HG03039 (cell line): ENCODE results near the gene AKAP13.

Experiments used
- ATAC-seq: cut with Tn5 transposase; IDR thresholded peaks from one replicate; pipeline ENCODE4 v1.9.1; 2021; ENCODE audit warnings: mild to moderate bottlenecking, moderate library complexity; ENCODE audit not compliant: unreplicated experiment

The AKAP13 gene

DNA sequence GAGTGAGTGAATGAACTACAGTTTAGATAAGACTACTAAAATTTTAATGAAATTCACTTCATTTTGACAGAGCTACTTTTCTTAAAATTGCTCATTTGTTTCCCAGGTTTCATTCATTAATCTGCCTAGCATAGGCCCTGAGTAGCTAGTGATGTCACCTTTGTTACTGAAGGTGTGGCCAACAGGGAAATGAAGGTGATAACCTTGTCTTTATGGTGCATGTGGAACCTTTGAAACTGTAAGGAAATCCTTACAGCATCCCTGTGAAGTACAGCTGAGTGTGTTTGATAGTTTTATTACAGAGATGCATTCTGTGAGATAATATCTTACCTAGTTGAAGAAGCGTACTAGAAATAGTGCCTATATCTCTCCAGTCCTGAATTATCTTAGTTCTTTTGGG lies 112.9 kb downstream of the AKAP13 start:
- ATAC-seq = no peak

DNA sequence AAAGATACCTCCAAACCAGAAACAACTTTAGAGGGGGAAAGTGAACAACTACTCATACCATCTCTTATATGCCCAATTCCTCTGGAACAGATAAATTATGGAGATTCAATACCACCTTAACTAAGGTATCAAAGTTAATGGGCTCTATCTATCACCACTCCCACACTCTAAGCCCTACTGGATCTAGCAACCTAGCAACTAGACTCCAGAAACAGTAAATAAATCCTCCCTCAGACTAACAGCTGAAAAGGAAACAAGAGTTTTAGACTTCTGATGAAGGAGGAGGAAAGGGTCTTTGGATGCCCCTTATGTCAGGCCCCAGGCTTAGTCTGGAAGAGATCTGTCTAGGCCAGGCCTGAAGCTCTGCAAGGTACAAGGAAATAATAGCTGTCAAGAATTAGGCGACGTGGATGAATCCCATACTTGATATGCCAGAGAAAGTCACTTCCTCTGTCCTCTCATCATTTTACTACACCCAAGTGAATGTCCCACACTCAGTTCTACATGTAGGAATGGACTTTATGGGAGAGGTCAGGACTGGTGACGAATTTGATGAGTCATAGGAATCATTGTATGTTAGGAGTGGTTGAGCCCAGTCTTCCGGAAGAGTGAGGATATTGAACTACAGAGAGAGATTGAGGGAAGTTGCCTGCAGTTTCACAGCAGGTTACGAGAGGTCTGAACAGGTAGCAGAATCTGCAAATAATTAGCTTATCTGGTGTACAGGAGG lies 113.8 kb downstream of the AKAP13 start:
- ATAC-seq = no peak

DNA sequence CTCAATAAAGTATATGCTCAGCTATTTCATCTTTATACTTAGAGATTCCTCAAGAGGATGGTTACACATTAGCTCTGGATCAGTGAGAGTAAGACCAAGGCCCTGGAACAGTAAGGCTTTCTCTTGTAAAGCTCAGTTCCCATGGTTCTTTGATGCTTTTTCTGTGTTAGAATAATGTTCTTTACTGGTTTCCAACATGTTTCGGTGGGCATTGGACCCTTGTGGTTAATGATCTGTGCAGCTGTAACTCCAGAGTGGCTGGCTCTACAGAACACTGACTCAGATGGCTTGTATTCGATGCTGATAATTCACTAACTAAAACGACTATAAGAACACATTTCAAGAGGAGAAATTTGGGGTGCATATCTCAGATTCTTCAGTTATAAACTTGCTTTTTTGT lies 114.7 kb downstream of the AKAP13 start:
- ATAC-seq = no peak

DNA sequence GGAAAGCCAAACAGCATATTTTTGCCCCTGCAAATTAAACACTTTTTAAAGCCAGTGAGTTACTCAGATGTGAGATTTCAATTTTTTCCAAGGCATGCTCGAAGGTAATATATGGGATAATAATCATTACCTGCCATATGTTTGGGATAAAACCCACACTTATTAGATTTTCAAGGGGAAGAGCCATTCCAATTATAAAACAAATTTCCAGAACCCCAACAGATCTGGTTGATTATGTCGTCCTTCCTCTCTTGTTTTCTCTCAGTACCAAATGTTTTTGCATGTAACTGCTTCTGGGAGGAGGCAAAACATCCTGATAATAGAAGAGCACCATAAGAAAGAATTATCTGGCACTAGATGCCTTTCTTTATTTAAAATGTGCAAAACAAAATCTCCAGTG lies 115.1 kb downstream of the AKAP13 start:
- ATAC-seq = no peak

DNA sequence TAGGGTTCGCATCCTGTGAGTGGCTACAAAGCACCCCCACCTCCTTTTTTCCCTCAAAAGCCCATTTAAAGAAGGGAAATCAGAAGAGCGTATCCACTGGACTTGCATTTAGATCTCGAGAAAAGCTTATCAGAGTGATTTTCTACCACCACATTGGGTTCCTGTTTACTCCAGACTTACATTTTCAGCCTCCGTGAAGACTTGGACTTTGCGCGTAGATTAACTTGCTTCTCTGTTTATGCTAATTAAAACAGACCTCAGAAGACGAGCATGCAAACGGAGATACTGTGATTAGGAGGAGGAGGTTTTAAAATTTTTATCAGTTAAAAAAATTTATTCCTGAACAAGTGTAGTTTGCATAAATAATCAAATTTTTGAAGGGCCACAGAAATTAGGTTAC lies 115.7 kb downstream of the AKAP13 start:
- ATAC-seq = no peak

DNA sequence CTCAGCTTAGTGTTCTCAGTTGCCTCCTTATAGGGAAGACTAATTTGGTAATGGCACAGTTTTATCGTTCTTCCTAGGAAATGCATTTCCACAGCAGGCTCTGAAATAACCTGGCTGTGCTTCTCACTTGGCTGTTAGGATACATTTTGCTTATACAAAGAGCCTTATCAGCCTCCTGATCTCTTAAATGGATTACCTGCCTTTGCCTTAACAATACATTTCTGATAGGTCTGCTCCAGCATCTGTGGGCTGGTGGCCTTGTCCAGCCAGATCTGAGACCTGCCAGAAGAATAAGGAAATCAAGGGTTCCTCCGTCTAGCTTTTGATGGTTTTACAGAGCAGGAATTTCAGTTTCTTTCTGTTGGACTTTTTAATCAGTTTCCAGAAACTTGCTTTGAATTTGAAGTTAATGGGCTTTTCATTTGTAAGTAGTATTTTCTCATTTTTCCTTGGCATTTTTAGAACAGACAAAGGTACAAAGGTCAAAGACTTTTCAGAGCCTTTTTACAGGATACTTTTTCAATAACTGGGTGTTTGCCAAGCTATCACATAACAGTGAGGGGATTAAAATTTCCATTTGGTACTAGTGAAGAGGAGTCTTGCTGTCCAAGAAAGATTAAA lies 116.3 kb downstream of the AKAP13 start:
- ATAC-seq = no peak

DNA sequence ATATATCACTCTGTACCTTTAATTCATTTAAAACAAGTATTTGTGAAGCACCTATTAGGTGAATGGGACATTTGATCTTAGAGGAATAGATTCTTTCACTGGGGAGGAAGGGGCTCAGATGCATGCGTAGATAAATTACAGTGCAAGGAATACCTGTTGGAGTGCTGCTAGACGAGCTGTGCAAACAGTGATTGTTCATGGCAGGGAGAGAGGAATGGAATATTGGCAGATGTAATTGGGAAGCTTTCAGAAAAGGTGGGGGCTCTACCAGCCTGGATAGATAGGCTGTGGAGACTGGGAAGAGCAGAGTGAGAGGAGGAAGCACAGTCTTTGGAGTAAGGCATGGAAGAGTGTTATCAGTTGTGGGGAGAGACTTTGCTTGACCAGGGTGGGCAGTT lies 116.8 kb downstream of the AKAP13 start:
- ATAC-seq = no peak

DNA sequence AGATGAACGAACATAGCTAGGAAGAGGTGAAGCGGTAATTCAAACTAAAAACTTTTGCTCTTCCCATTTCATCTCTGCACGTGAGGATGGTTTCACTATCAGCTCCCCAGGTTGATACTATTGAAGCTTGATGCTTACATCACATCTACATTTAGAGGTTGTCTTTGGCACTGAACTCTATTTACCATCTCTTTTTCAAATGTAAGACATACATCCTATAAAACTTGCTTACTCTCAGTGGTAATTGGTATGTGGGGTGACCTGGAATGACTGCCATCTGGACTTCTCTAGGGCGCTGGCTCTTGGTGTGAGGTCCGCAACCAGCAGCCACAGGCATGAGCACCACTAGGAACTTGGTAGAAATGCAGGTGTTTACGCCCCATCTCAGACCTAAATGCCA lies 118.1 kb downstream of the AKAP13 start:
- ATAC-seq = no peak

DNA sequence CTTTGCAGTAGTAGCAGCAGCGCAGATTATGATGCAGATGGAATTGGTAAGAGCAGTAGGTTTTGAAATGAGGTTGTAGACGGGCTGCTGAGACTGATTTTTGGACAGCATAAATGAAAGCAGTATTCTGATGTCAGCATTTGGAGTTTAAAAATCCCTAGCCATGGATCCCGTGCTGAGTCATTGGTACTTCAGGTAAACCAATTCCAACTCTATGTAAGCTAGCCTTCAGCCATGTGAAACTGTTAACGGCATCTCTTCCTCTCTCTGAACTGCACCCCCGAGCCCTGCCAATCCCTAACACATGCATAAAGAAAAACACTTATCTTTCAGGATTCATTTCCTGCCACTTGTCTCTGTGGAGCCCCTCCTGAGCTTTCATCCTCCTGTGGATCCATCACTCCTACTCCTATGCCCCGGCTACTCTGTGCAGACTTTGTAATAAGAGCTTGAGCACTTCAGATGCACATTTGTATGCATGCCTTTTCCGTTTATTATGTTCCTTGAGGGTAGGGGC lies 119.0 kb downstream of the AKAP13 start:
- no peak for ATAC-seq

DNA sequence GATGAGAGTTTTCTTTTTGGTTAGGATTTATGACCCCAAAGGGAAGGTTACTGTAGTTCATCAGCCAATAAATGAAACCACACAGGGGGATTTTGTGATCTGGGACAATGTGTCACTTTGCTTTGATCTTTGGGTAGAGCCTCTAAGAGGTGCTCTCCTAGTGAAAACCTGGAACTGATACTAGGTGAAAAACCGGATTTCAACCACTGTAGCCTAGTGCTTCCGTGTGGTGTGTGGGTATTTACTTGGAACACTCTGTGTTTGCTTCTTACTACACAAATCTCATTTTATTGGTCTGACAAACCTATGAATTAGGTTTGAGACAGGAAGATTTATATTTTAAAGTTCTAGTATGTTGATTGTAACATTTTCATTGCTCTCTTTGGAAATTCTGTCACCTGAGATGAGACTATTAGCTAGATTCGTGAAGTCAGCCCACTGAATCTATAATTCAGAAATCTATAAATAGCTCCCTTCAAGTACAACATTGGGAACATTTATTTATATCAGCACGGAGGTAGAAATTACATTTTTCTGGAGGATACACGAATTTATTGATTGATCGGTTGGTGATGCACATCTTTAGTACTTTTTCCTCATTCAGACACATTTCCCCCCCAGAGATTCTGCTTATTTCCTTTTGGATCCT lies 119.8 kb downstream of the AKAP13 start:
- ATAC-seq = no peak

DNA sequence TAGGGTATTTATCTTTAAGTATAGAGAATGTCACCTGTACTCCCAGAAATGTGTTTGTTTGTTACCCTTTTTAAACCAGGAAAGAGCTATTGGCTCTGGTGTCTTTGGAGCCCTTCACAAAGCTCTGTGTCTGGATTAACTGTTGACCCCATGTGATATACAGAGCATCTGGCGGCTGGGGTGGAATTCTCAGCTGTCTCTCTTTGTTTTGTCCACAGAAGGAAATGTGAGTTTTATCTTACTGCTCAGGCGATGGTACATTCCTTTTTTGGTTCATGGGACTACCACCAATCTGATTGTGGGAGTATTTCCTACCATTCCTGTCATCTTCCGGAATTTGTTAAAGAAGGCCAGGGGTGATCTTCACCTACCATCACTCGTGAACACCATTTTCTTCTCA lies 120.3 kb downstream of the AKAP13 start:
- ATAC-seq = no peak

DNA sequence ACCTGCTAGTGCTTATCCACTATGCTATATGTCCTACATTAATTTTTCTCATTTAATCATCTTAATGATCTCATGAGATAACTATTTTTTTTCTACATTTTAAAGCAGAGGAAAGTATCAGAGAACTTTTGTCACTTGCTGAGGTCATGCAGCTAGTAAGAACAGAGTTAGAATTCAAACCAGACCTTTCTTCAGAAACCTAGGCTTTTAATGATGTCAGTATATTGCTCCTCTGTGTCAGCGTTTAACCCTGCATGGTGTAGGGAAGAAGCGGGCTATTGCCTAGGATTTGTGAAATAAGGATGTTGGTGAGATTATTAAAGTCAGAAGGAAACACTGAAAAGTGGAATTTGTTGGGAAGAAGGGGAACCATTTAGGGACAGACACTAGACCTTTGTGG lies 121.2 kb downstream of the AKAP13 start:
- no peak for ATAC-seq

DNA sequence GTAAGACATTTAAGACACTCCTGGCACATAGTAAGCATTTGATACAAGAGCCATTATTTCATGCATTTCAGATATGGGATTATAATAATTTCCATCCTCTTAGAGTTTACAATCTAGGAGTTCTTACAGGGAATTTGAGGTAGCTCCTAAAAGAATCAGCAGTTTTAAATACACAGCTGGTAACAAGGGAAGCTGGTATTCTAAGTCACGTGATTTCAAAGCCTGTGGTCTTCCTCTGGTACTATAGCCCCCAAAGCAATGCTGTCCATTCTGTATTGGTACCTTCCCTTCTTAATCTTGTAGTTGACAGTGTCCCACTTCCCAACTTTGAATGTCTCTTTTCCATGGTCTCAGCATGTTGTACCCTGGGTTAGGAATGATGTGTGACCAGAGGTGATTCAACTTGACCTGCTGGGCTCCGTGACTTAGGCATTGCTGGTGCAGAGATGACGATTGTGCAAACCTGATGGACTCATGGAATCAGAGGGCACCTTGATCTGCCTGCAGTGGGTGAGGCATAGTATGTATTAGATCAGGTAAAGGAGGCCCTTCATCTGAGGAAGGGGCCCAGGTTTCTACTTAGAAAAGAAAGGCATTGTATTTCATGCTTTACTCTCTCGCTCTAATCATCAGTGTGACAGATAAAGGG lies 122.9 kb downstream of the AKAP13 start:
- ATAC-seq = no peak

DNA sequence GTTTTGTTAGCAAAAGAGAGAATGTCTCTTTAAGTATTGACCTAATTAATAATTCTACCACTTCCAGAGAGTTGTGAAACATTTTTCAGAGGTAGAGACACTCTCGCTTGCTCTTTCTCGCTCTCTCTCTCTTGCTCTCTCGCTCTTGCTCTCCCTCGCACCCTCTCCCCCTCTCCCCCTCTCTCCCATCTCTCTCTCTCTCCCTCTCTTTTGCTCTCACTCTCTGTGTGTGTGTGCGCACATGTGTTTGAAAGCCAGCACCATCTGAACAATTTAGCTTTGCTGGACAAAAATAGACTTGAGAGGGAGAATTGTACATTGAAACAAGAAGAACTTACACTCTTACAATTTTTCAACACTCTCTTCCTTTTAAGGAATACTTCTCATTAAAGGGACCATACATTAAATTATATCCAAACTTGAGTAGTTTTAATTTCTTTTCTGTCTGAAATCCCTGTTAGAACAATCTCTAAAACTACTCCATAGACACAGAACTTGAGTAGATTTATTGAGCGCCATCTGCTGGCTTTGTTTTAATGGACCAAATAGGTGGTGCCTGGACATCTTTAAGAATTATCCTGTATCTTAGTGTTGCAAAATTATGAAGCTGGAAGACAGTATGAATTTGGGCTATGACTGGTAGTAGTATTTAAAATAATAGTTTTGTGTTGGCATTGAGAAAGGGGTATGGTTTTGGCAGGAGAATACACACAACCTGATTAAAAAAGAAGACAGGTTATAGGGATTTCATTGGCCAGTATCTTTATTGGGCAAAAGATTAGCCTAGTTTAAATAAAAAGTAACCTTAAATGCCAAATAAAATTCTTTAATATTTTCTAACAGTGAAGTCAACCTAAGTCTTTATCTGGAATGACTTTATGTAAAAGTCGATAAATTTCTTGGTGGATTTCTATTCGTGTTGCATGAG lies 124.6 kb downstream of the AKAP13 start:
- no peak for ATAC-seq

DNA sequence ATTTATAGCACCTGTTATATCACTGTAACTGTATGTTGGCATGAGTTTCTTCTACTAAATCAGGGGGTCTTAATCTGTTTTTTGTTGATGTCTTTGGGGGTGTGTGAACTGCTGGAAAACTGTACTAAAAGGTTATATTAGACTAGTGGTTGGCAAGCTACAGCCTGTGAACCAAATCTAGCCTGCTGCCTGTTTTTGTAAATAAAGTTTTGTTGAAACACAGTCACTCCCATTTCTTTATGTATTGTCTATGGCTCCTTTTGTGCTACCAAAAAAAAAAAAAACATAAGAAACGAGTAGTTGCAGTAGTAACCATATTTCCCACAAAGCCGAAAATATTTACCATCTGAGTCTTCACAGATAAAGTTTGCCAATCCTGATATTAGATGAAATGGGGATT lies 126.7 kb downstream of the AKAP13 start:
- ATAC-seq = no peak

DNA sequence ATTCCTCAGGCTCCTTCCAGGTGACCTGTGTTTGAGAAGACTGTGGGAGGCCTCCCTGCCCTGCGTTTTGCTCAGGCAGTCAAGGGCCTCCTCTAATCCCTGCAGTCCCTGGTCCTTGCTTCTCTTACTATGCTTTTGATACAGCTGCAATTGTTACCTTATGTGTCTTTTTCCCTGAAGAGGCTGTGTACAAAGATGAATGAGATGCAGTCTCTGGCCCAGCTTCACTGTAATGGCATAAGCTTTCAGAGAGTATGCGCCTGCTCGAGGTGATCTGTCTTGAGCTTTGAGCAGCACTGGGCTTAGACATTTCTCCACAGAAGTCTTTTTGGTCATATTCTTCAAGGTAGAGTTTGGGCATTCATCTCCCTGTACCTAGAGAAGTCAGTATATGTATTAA lies 129.6 kb downstream of the AKAP13 start:
- ATAC-seq = no peak

DNA sequence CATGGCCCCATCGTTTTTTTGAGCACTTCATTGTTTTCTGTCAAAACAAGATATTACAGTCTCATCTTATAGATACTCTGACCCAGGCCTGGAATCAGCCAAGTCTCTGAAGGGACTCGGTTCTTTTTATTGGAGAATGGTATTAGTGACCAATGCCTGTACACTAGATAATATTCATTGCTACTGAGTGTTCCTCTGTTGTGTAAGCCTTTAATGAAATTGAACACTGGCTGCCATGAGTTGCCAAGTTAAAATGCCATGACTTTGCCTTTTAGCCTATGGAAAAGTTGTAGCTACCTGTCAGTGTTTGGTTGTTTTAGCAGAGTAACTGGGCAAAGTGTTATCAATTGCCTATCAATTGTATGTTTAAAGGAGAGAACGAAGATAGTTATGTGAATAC lies 134.0 kb downstream of the AKAP13 start:
- no peak for ATAC-seq

DNA sequence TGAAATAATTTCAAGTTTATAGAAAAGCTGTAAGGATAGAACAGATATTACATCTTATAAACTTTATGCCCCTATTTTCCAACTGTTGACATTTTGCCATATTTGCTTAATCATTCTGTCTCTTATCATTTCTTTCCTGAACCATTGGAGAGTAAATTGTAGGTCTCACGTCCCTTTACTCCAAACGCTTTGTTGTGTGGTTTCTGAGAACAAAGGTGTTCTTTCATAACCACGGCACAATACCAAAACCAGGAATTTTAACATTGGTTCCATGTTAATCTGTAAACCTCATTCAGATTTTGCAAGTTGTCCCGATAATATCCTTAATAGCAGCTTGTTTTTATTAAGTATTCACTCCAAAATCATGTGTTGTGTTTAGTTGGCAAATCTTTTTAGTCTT lies 134.8 kb downstream of the AKAP13 start:
- ATAC-seq = no peak

DNA sequence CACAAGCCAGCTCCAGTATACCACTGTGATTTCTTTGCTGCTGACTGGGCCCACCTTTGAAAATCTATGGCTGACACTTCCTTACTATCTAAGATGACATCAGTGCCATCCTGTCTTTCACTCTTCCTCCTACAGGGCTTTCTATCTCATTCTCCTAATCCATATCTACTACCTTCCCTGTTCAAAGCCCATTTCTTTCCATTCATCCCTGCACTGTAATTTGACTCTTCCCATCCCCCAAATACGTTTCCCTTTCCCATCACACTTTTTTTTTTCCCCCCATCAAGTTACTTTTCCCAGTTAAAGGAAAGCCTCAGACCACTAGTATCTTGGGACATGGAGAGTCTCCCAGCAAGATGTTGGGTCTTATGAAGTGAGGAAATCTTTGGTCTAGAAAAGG lies 136.7 kb downstream of the AKAP13 start:
- ATAC-seq = no peak

DNA sequence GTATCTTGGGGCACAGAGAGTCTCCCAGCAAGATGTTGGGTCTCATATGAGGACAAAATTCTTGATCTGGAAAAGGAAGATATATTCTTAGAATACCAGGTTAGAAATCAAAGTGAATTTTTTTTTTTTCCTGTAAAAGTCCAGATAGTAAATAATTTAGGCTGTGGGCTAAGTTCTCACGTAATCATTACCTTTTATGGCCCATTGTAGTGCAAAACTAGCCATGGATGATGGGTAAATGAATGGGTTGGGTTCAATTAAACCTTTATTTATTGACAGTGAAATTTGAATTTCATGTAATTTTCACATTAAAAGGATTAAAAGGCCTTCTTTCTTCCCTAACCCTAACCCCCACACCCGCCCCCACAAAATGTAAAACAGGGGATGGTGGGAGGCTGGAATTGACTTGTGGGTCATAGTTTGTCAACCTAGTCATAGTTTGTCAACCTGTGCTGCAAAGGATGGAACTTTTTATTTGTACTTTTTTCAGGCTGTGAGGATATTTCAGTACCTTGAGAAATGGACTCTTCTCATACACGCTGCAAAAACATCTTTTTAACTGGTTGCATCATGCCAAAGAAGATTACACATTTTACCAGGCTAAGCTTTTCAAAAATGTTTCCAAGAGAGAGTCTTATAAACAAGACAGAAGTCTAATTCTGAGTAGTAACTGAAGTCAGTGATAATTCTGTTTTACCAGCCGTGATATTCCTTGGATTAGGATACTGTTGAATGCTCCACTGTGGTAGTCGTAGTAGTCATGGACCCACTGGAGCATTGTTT lies 138.8 kb downstream of the AKAP13 start:
- no peak for ATAC-seq
